ENCODE data around the gene SNX7. TPM values are rescaled to one million over a fixed set of nuclear protein-coding genes. Genes with fewer than 3 reads are reported as not detected.

Gene SNX7
- total RNA-seq, 1 donor from 2014 or later: 39.9 TPM

- Histone ChIP-seq H3K9ac (ENCODE audit: low read length) (no peak overlapping the region), H3K36me3 (ENCODE audit: insufficient read depth, low read length) (no peaks in the 10 kb centered on the region), H3K4me1 (ENCODE audit: insufficient read depth, low read length) (no peaks in the 10 kb centered on the region), H3K27ac (ENCODE audit: low read depth, low read length) (no peak overlapping the region), H3K4me2 (ENCODE audit: low read length) (no peak overlapping the region), H3K4me3 (ENCODE audit: insufficient read depth, low read depth, low read length) (no peak overlapping the region), H2AFZ (ENCODE audit: low read depth, low read length) (no peak overlapping the region), H3K9me3 (ENCODE audit: insufficient read depth, low read depth, low read length) (no peaks in the 10 kb centered on the region), H3K27me3 (ENCODE audit: insufficient read depth, low read length) (no peaks in the 10 kb centered on the region), H3K79me2 (ENCODE audit: insufficient read depth, low read length) (no peaks in the 10 kb centered on the region), H4K20me1 (ENCODE audit: insufficient read depth, low read length) (no peaks in the 10 kb centered on the region)
- TF ChIP-seq EZH2 (IDR thresholded peaks at IDR 0.05; ENCODE audit: insufficient read depth, low read length): no peak
- no peak for TF ChIP-seq CTCF (IDR thresholded peaks at IDR 0.05; ENCODE audit: insufficient read depth, low read depth, low read length)
- H3K4me1 Mint-ChIP-seq (ENCODE audit: low read depth, unreplicated experiment): peaks cover under 1% of the 10 kb centered on the region
- no peak overlapping the region for H3K4me3 Mint-ChIP-seq (ENCODE audit: unreplicated experiment)
- H3K36me3 Mint-ChIP-seq (ENCODE audit: low read depth, unreplicated experiment): no peaks in the 10 kb centered on the region
- no peaks in the 10 kb centered on the region for H3K27me3 Mint-ChIP-seq (ENCODE audit: low read depth, unreplicated experiment)
- H3K9me3 Mint-ChIP-seq (ENCODE audit: unreplicated experiment): no peaks in the 10 kb centered on the region
- H3K27ac Mint-ChIP-seq (ENCODE audit: unreplicated experiment): no peak overlapping the region
- no peak for FAIRE-seq
- DNase-seq (ENCODE audit: low read depth): no peak
Measured at GRCh38 chr1:98697781-98698180, 36.3 kb downstream of the SNX7 start.

- FAIRE-seq: no peak
- H3K9me3 Mint-ChIP-seq (ENCODE audit: unreplicated experiment): no peaks in the 10 kb centered on the region
- H3K4me1 ChIP-seq (ENCODE audit: insufficient read depth, low read length): no peaks in the 10 kb centered on the region
- H3K79me2 ChIP-seq (ENCODE audit: insufficient read depth, low read length): no peaks in the 10 kb centered on the region
- no peaks in the 10 kb centered on the region for H4K20me1 ChIP-seq (ENCODE audit: insufficient read depth, low read length)
- no peaks in the 10 kb centered on the region for H3K27me3 ChIP-seq (ENCODE audit: insufficient read depth, low read length)
- no peak overlapping the region for H3K27ac Mint-ChIP-seq (ENCODE audit: unreplicated experiment)
- DNase-seq (ENCODE audit: low read depth): no peak
- H3K4me2 ChIP-seq (ENCODE audit: low read length): no peak overlapping the region
- TF ChIP-seq CTCF (IDR thresholded peaks at IDR 0.05; ENCODE audit: insufficient read depth, low read depth, low read length) (no peak), EZH2 (IDR thresholded peaks at IDR 0.05; ENCODE audit: insufficient read depth, low read length) (no peak)
- no peak overlapping the region for H2AFZ ChIP-seq (ENCODE audit: low read depth, low read length)
- H3K27ac ChIP-seq (ENCODE audit: low read depth, low read length): no peak overlapping the region
- no peak overlapping the region for H3K4me3 Mint-ChIP-seq (ENCODE audit: unreplicated experiment)
- no peaks in the 10 kb centered on the region for H3K36me3 Mint-ChIP-seq (ENCODE audit: low read depth, unreplicated experiment)
- no peaks in the 10 kb centered on the region for H3K36me3 ChIP-seq (ENCODE audit: insufficient read depth, low read length)
- peaks cover 6% of the 10 kb centered on the region for H3K4me1 Mint-ChIP-seq (ENCODE audit: low read depth, unreplicated experiment)
- no peaks in the 10 kb centered on the region for H3K9me3 ChIP-seq (ENCODE audit: insufficient read depth, low read depth, low read length)
- no peaks in the 10 kb centered on the region for H3K27me3 Mint-ChIP-seq (ENCODE audit: low read depth, unreplicated experiment)
- H3K4me3 ChIP-seq (ENCODE audit: insufficient read depth, low read depth, low read length): no peak overlapping the region
- H3K9ac ChIP-seq (ENCODE audit: low read length): no peak overlapping the region
Measured at GRCh38 chr1:98698625-98699024, 37.1 kb downstream of the SNX7 start.

- TF ChIP-seq CTCF (IDR thresholded peaks at IDR 0.05; ENCODE audit: insufficient read depth, low read depth, low read length): no peak
- TF ChIP-seq EZH2 (IDR thresholded peaks at IDR 0.05; ENCODE audit: insufficient read depth, low read length): no peak
- Mint-ChIP-seq H3K4me1 (ENCODE audit: low read depth, unreplicated experiment) (peaks cover 17% of the 10 kb centered on the region), H3K36me3 (ENCODE audit: low read depth, unreplicated experiment) (peaks cover 1% of the 10 kb centered on the region), H3K4me3 (ENCODE audit: unreplicated experiment) (no peak overlapping the region), H3K27ac (ENCODE audit: unreplicated experiment) (no peak overlapping the region), H3K9me3 (ENCODE audit: unreplicated experiment) (no peaks in the 10 kb centered on the region), H3K27me3 (ENCODE audit: low read depth, unreplicated experiment) (no peaks in the 10 kb centered on the region)
- Histone ChIP-seq H3K4me3 (ENCODE audit: insufficient read depth, low read depth, low read length) (no peak overlapping the region), H3K4me1 (ENCODE audit: insufficient read depth, low read length) (no peaks in the 10 kb centered on the region), H3K9ac (ENCODE audit: low read length) (no peak overlapping the region), H3K79me2 (ENCODE audit: insufficient read depth, low read length) (no peaks in the 10 kb centered on the region), H3K9me3 (ENCODE audit: insufficient read depth, low read depth, low read length) (no peaks in the 10 kb centered on the region), H3K36me3 (ENCODE audit: insufficient read depth, low read length) (no peaks in the 10 kb centered on the region), H3K27me3 (ENCODE audit: insufficient read depth, low read length) (no peaks in the 10 kb centered on the region), H4K20me1 (ENCODE audit: insufficient read depth, low read length) (no peaks in the 10 kb centered on the region), H3K27ac (ENCODE audit: low read depth, low read length) (no peak overlapping the region), H3K4me2 (ENCODE audit: low read length) (peak overlapping the region; percentile 5), H2AFZ (ENCODE audit: low read depth, low read length) (no peak overlapping the region)
- peak; percentile 29 for FAIRE-seq
- DNase-seq (ENCODE audit: low read depth): peak; percentile 58
Measured at GRCh38 chr1:98700228-98700627, 38.7 kb downstream of the SNX7 start.
